IMR-90 (cell line): Measurements from ENCODE around the gene RHOU.

Source experiments
- BHLHE40 ChIP-seq: fragments of 150-350 bp; IDR thresholded peaks from 2 replicates; pipeline ENCODE4 v1.6.1; 2016; ENCODE audit warnings: mild to moderate bottlenecking, low read depth, low read length
- CEBPB ChIP-seq: IDR thresholded peaks from 2 replicates; pipeline ENCODE4 v1.6.1; 2012; ENCODE audit warnings: low read depth, low read length, improper control_type of control experiment
- CTCF ChIP-seq: conservative IDR thresholded peaks from 2 replicates; pipeline ENCODE4 v1.5.1; 2012; ENCODE audit warnings: mild to moderate bottlenecking, low read depth, low read length, improper control_type of control experiment
- MXI1 ChIP-seq: IDR thresholded peaks from 2 replicates; pipeline ENCODE4 v1.6.1; 2012; ENCODE audit warnings: low read depth, mild to moderate bottlenecking, low read length, moderate library complexity, borderline replicate concordance
- NFE2L2 ChIP-seq: fragments of 150-350 bp; IDR thresholded peaks from 2 replicates; pipeline ENCODE4 v1.6.1; 2016; ENCODE audit warnings: low read depth, mild to moderate bottlenecking, low read length
- POLR2A ChIP-seq: IDR thresholded peaks from 2 replicates; pipeline ENCODE4 v1.6.1; 2012; ENCODE audit warnings: mild to moderate bottlenecking, low read depth, low read length
- RAD21 ChIP-seq: IDR thresholded peaks from 2 replicates; pipeline ENCODE4 v1.6.1; 2012; ENCODE audit warnings: low read length, improper control_type of control experiment
- SMC3 ChIP-seq: fragments of 150-350 bp; IDR thresholded peaks from 2 replicates; pipeline ENCODE4 v1.6.1; 2016; ENCODE audit warnings: low read depth, mild to moderate bottlenecking, antibody characterized with exemption, low read length, moderate library complexity
- USF2 ChIP-seq: fragments of 150-350 bp; IDR thresholded peaks from 2 replicates; pipeline ENCODE4 v1.6.1; 2017; ENCODE audit warnings: mild to moderate bottlenecking, antibody characterized with exemption, low read length, low read depth
- TF ChIP-seq, protein P1 (sequence below): fragments of 150-350 bp; IDR thresholded peaks from 2 replicates; pipeline ENCODE4 v1.6.1; 2016; ENCODE audit warnings: low read depth, mild to moderate bottlenecking, low read length, moderate library complexity, borderline replicate concordance

- TF ChIP-seq CTCF (no peak), CEBPB (no peak), POLR2A (no peak), MXI1 (no peak), NFE2L2 (no peak), USF2 (no peak), SMC3 (no peak), RAD21 (no peak), BHLHE40 (no peak)
- TF ChIP-seq, protein P1, sequence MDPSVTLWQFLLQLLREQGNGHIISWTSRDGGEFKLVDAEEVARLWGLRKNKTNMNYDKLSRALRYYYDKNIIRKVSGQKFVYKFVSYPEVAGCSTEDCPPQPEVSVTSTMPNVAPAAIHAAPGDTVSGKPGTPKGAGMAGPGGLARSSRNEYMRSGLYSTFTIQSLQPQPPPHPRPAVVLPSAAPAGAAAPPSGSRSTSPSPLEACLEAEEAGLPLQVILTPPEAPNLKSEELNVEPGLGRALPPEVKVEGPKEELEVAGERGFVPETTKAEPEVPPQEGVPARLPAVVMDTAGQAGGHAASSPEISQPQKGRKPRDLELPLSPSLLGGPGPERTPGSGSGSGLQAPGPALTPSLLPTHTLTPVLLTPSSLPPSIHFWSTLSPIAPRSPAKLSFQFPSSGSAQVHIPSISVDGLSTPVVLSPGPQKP, result no peak
Measured at GRCh38 chr1:228781161-228781808, 46.0 kb downstream of the RHOU start.
